GM12872 (cell line): Measurements from ENCODE around the gene SIX6.

Experiments
- CTCF ChIP-seq: IDR thresholded peaks from 3 replicates; pipeline ENCODE4 v1.5.1; 2011; ENCODE audit warnings: low read depth, mild to moderate bottlenecking, low read length, moderate library complexity; ENCODE audit not compliant: insufficient read depth

Gene SIX6

DNA sequence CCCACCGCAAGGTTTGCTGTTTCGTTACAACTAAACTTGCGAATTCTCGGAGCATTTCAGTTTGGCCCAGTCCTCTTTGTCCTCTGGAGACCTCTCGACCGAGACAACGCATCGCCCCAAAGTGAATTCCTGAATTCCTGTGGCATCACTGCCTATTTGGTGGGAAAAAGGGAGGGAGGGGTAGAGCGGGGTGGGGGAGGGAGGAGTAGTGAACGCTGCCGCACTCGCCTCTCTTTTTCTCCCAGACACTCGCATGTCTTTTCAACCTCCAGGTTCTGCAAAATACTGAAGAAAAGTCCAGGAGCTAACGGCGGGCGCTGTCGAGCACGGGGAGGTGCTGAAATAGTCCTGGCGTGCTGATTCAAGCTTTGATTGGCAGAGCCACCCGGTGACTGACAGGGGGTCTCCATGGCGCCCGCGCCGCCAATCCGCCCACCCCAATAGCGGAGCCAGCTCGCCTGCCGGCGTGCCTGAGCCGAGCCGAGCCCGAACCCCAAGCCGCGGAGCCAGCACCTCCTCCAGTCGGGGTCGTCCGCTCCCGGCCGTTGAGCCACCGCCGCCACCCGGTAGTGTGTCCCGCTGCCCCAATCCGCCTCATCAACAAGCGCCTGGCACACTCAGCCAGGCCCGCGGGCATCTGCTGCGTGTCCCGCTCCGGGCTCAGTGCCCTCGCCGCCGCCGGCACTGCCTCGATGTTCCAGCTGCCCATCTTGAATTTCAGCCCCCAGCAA is at the start of gene SIX6:
SIX6 (plus strand) TSS at position 440 of the 731 bp plus-strand sequence; CDS start at position 693, 253 bp downstream.
- TF ChIP-seq CTCF = no peak

GRCh38 chr14:60482743-60483142 is 26.2 kb upstream of the SIX6 start:
- no peak for TF ChIP-seq CTCF

DNA sequence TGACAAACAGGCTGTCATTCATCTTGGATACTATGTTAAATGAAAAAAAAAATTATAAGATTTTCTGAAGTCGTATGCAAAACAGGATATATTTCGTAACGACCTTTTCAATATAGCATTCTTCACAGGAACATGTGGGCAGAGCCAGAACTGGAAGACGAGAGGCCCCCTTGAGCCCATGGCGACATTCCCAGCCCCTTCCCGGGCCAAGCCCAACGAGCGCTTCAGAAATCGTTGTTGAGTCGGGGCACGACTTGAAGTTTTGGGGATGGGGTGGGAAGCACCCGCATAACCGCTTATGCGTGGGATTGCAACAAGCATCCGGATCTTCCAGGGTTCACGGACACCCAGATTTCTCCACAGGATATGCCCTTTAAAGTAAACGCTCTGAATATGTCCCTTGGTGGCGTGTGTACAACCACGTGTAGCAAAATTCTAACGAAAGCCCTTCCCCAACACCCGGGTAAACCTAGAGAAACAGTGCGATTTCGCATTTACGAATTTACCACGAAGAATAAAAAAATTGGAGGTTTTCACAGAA is 23.8 kb upstream of the SIX6 start:
- TF ChIP-seq CTCF = no peak

DNA sequence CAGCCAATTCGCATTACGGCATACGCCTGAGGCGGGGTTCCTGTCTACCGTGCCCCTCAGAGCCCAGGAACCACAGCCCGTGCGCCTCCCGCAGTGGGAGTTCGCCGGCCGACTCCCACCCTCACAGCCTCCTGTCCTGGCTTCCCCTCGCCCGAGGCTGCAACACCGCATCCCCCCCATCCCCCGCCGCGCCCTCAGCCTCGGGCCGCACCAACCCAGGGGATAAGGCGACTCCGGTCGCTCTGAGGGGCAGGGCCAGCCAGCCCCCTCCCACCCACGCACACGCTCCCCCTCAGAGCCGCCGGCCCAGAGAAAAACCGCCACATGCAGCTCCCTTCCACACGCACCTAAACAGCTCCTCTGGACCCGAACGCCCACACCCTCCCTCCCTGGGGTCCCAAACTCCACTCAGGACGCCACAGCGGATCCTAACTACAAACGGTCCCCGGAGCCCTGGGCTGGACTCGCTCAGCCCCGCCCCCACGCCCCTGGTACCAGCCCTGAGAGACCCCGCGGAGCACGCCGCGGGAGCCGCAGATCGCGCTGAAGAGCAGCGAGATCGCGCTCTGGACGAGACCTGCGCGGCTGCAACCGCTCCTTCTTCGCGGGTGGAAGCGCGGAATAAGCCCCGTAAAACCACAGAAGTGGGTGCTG is 23.2 kb upstream of the SIX6 start, which contains the start of gene C14orf39:
C14orf39 (minus strand) TSS at position 466 of the 654 bp plus-strand sequence. CDS start 985 bp downstream, outside the sequence.
- no peak for TF ChIP-seq CTCF

GRCh38 chr14:60487211-60487610 is 21.7 kb upstream of the SIX6 start:
- TF ChIP-seq CTCF = no peak

DNA sequence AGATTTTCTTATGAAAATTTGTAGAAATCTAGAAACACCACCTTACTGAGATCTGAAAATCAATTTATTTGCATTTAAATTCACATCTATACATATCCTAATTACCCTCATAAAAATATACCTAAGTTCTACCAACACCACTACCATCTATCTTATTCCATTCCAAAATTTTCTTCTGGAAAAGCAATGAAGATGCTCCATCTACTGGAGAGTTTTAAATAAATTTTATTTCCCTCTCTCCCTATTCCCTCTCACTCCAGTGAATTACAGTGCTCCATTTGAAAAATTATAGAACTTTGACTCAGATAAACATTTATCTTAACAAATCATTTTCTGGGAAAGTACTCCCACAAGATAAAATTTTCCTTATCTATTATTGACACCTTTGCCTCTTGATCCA is 20.8 kb upstream of the SIX6 start:
- no peak for TF ChIP-seq CTCF

DNA sequence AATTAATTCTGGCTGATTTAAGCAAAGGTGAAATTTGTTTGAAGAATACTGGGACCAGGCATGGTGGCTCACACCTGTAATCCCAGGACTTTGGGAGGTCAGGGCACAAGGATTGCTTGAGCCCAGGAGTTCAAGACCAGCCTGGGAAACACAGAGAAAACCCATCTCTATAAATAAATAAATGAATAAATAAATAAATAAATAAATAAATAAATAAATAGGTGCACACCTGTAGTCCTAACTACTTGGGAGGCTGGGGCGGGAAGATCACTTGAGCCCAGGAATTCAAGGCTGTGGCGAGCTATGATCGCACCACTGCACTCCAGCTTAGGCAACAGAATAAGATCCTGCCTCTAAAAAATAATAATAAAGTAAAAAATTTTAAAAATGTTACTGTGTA is 18.7 kb upstream of the SIX6 start:
- no peak for TF ChIP-seq CTCF
